Naive thymus-derived CD4-positive, alpha-beta T cell (primary cell): ENCODE measurements around the gene UEVLD. TPM values are rescaled to one million over a fixed set of nuclear protein-coding genes. Genes with fewer than 3 reads are reported as not detected.

Experiments
- ATAC-seq: fragments of 150-1000 bp; cut with Tn5 transposase; 2 replicates; pipeline ENCODE4 v1.10.0; 2021; ENCODE audit warnings: mild to moderate bottlenecking, moderate library complexity
- CTCF ChIA-PET: fragments of 350-600 bp; sonication (Branson Sonifier 250); formaldehyde crosslinking; loops from one replicate; lab custom pipeline; 2021; ENCODE audit warnings: antibody characterized with exemption; lab: Charles Lee
- POLR2A ChIA-PET: fragments of 350-600 bp; sonication (Branson Sonifier 250); formaldehyde crosslinking; loops from one replicate; lab custom pipeline; 2021; ENCODE audit warnings: antibody characterized with exemption, inconsistent platforms; lab: Charles Lee
- DNase-seq, 9 donors: peaks; one replicate each; pipeline versions ENCODE4 v3.0.0 to v3.0.0-alpha.2; 2020 to 2022; ENCODE audit warnings: mixed read lengths in 1 of 9
- H3K27ac ChIP-seq: one replicate; pipeline ENCODE4 v1.7.0; 2013; ENCODE audit warnings: mild to moderate bottlenecking, low read depth, low read length, moderate library complexity
- H3K27me3 ChIP-seq, 2 donors: one replicate each; pipeline ENCODE4 v1.7.0; 2013; ENCODE audit warnings: low read length in 2 of 2, mild to moderate bottlenecking in 2 of 2, moderate library complexity in 2 of 2; ENCODE audit not compliant: control insufficient read depth in 2 of 2, insufficient read depth in 2 of 2
- H3K36me3 ChIP-seq, 3 experiments: 1 replicate in 2 of 3; 2 replicates in 1 of 3; pipeline ENCODE4 v1.7.0; 2013; ENCODE audit warnings: low read length in 3 of 3, mild to moderate bottlenecking in 3 of 3, moderate library complexity in 1 of 3; ENCODE audit not compliant: insufficient read depth in 3 of 3, control insufficient read depth in 2 of 3
- H3K4me1 ChIP-seq, 2 donors: one replicate each; pipeline ENCODE4 v1.7.0; 2013; ENCODE audit warnings: low read length in 2 of 2, mild to moderate bottlenecking in 2 of 2, moderate library complexity in 1 of 2; ENCODE audit not compliant: control insufficient read depth in 2 of 2, insufficient read depth in 2 of 2
- H3K4me3 ChIP-seq: 2 replicates; pipeline ENCODE4 v1.7.0; 2013; ENCODE audit warnings: mild to moderate bottlenecking, low read length
- H3K9me3 ChIP-seq, 3 experiments: 1 replicate in 2 of 3; 2 replicates in 1 of 3; pipeline ENCODE4 v1.7.0; 2013; ENCODE audit warnings: low read length in 3 of 3; ENCODE audit not compliant: control insufficient read depth in 2 of 3
- H3K27ac Mint-ChIP-seq, 9 donors: one replicate each; pipeline ENCODE4 v1.8.0; 2020 to 2022; ENCODE audit warnings: mixed read lengths in 9 of 9, mild to moderate bottlenecking in 8 of 9, moderate library complexity in 5 of 9, inconsistent platforms in 2 of 9
- H3K27me3 Mint-ChIP-seq, 5 donors: one replicate each; pipeline ENCODE4 v1.8.0; 2021 to 2022; ENCODE audit warnings: mixed read lengths in 5 of 5, mild to moderate bottlenecking in 1 of 5
- H3K36me3 Mint-ChIP-seq, 5 donors: one replicate each; pipeline ENCODE4 v1.8.0; 2020 to 2022; ENCODE audit warnings: mixed read lengths in 5 of 5, mild to moderate bottlenecking in 3 of 5, inconsistent platforms in 1 of 5
- H3K4me1 Mint-ChIP-seq, 7 donors: one replicate each; pipeline ENCODE4 v1.8.0; 2020 to 2022; ENCODE audit warnings: mixed read lengths in 7 of 7, mild to moderate bottlenecking in 3 of 7, inconsistent platforms in 1 of 7
- H3K4me3 Mint-ChIP-seq, 10 donors: one replicate each; pipeline ENCODE4 v1.8.0; 2020 to 2022; ENCODE audit warnings: mild to moderate bottlenecking in 10 of 10, mixed read lengths in 10 of 10, moderate library complexity in 6 of 10, inconsistent platforms in 2 of 10
- H3K9me3 Mint-ChIP-seq, 11 donors: one replicate each; pipeline ENCODE4 v1.8.0; 2020 to 2022; ENCODE audit warnings: mixed read lengths in 11 of 11, mild to moderate bottlenecking in 4 of 11, inconsistent platforms in 1 of 11, moderate library complexity in 1 of 11
- intact Hi-C, 2 donors: fragments of 100-400 bp; cut with micrococcal nuclease; formaldehyde crosslinking; loops; one replicate each; pipeline ENCODE4 v1.15.1; 2023
- polyA plus RNA-seq, 2 donors: library from polyadenylated mRNA; unstranded; fragments of 300-500 nt; fragmentation: Illumina TruSeq; gene quantifications; one replicate each; pipeline ENCODE4 v1.2.3, GENCODE V29; 2021
- total RNA-seq, 6 experiments: library from RNA in 5 of 6; stranded (reverse) in 5 of 6; gene quantifications; 1 replicate in 5 of 6; 2 replicates in 1 of 6; pipeline ENCODE4 v1.2.3 and lab custom pipeline; 2021 to 2026

Gene UEVLD
- total and polyA plus RNA-seq, 7 experiments from 2014 or later, result 3.6 to 19.8 (median 5.3) TPM

GRCh38 chr11:18575361-18575760 is 13.2 kb downstream of the UEVLD start:
- no peaks in the 10 kb centered on the region for H3K4me1 ChIP-seq
- no peak overlapping the region for H3K4me3 ChIP-seq
- CTCF ChIA-PET, result no interaction called here
- intact Hi-C loops, result no loop called here
- Mint-ChIP-seq H3K36me3 (peaks cover 0 to 39% (median 15%) of the 10 kb centered on the region in 5 donors), H3K27me3 (no peaks in the 10 kb centered on the region), H3K4me1 (peaks cover 0 to 43% (median 6%) of the 10 kb centered on the region in 7 donors), H3K27ac (peak overlapping the region in 1 of 9 donors; percentile 5), H3K4me3 (no peak overlapping the region), H3K9me3 (no peaks in the 10 kb centered on the region)
- no peaks in the 10 kb centered on the region for H3K9me3 ChIP-seq
- no peak overlapping the region for H3K27ac ChIP-seq
- no peak for ATAC-seq
- peaks cover 0 to 6% (median 0%) of the 10 kb centered on the region in 3 experiments for H3K36me3 ChIP-seq
- no peak for DNase-seq
- POLR2A ChIA-PET, result no interaction called here
- no peaks in the 10 kb centered on the region for H3K27me3 ChIP-seq

- no peak overlapping the region for H3K4me3 Mint-ChIP-seq
- Histone ChIP-seq H3K4me1 (no peaks in the 10 kb centered on the region), H3K27me3 (no peaks in the 10 kb centered on the region), H3K36me3 (no peaks in the 10 kb centered on the region), H3K27ac (no peak overlapping the region), H3K4me3 (no peak overlapping the region), H3K9me3 (no peaks in the 10 kb centered on the region)
- H3K27ac Mint-ChIP-seq, result no peak overlapping the region
- no peak for DNase-seq
- POLR2A ChIA-PET, result no interaction called here
- peaks cover 0 to 20% (median 5%) of the 10 kb centered on the region in 5 donors for H3K36me3 Mint-ChIP-seq
- CTCF ChIA-PET, result interaction anchor here (0.6 kb wide), 1 partner anchor 113 kb away, joined by 6 read pairs; no protein-coding TSS in a partner anchor
- no peaks in the 10 kb centered on the region for H3K27me3 Mint-ChIP-seq
- peaks cover 0 to 4% (median 0%) of the 10 kb centered on the region in 7 donors for H3K4me1 Mint-ChIP-seq
- intact Hi-C loops, result no loop called here
- H3K9me3 Mint-ChIP-seq, result no peaks in the 10 kb centered on the region
- no peak for ATAC-seq
These were observed 21.5 kb downstream of the UEVLD start for GRCh38 chr11:18567081-18567480.

- no peaks in the 10 kb centered on the region for H3K36me3 ChIP-seq
- POLR2A ChIA-PET, result no interaction called here
- H3K4me3 ChIP-seq, result no peak overlapping the region
- Mint-ChIP-seq H3K4me1 (peaks cover 0 to 2% (median 0%) of the 10 kb centered on the region in 7 donors), H3K27ac (no peak overlapping the region), H3K4me3 (no peak overlapping the region), H3K27me3 (no peaks in the 10 kb centered on the region), H3K9me3 (no peaks in the 10 kb centered on the region), H3K36me3 (peaks cover 0 to 15% (median 4%) of the 10 kb centered on the region in 5 donors)
- H3K27ac ChIP-seq, result no peak overlapping the region
- intact Hi-C loops, result no loop called here
- CTCF ChIA-PET, result no interaction called here
- no peaks in the 10 kb centered on the region for H3K9me3 ChIP-seq
- no peaks in the 10 kb centered on the region for H3K27me3 ChIP-seq
- H3K4me1 ChIP-seq, result no peaks in the 10 kb centered on the region
- no peak for ATAC-seq
- no peak for DNase-seq
These were observed 22.1 kb downstream of the UEVLD start for GRCh38 chr11:18566406-18566805.

- Mint-ChIP-seq H3K36me3 (peaks cover 0 to 8% (median 6%) of the 10 kb centered on the region in 5 donors), H3K4me3 (no peak overlapping the region), H3K9me3 (no peaks in the 10 kb centered on the region), H3K4me1 (no peaks in the 10 kb centered on the region), H3K27ac (peak overlapping the region in 2 of 9 donors; percentile 19 to 31), H3K27me3 (no peaks in the 10 kb centered on the region)
- Histone ChIP-seq H3K27ac (no peak overlapping the region), H3K9me3 (no peaks in the 10 kb centered on the region), H3K36me3 (no peaks in the 10 kb centered on the region), H3K27me3 (no peaks in the 10 kb centered on the region), H3K4me1 (no peaks in the 10 kb centered on the region), H3K4me3 (no peak overlapping the region)
- intact Hi-C loops, result no loop called here
- ChIA-PET CTCF (no interaction called here), POLR2A (no interaction called here)
- ATAC-seq (no peak), DNase-seq (no peak)
These were observed 24.4 kb downstream of the UEVLD start for GRCh38 chr11:18564149-18564548.

- H3K36me3 Mint-ChIP-seq, result peaks cover 0 to 8% (median 6%) of the 10 kb centered on the region in 5 donors
These were observed 25.3 kb downstream of the UEVLD start for GRCh38 chr11:18563090-18563730.

GRCh38 chr11:18548001-18548400 is 40.5 kb downstream of the UEVLD start:
- DNase-seq (no peak), ATAC-seq (no peak)
- H3K36me3 Mint-ChIP-seq, result peaks cover 0 to 16% (median 4%) of the 10 kb centered on the region in 5 donors
- no peaks in the 10 kb centered on the region for H3K9me3 Mint-ChIP-seq
- CTCF ChIA-PET, result interaction anchor here (0.6 kb wide), 1 partner anchor 297 kb away, joined by 3 read pairs; no protein-coding TSS in a partner anchor
- H3K4me3 ChIP-seq, result no peak overlapping the region
- intact Hi-C loops, result no loop called here
- H3K4me1 ChIP-seq, result no peaks in the 10 kb centered on the region
- peaks cover 0 to 4% (median 0%) of the 10 kb centered on the region in 3 experiments for H3K36me3 ChIP-seq
- H3K4me3 Mint-ChIP-seq, result no peak overlapping the region
- no peaks in the 10 kb centered on the region for H3K27me3 Mint-ChIP-seq
- no peaks in the 10 kb centered on the region for H3K9me3 ChIP-seq
- H3K27ac Mint-ChIP-seq, result no peak overlapping the region
- H3K27me3 ChIP-seq, result no peaks in the 10 kb centered on the region
- POLR2A ChIA-PET, result no interaction called here
- no peak overlapping the region for H3K27ac ChIP-seq
- no peaks in the 10 kb centered on the region for H3K4me1 Mint-ChIP-seq

More at GRCh38 chr11:18563090-18563730, 25.3 kb downstream of the UEVLD start:
- Histone ChIP-seq H3K9me3 (no peaks in the 10 kb centered on the region), H3K4me1 (no peaks in the 10 kb centered on the region), H3K27ac (no peak overlapping the region), H3K4me3 (no peak overlapping the region), H3K27me3 (no peaks in the 10 kb centered on the region), H3K36me3 (no peaks in the 10 kb centered on the region)
- Mint-ChIP-seq H3K27me3 (no peaks in the 10 kb centered on the region), H3K4me1 (no peaks in the 10 kb centered on the region), H3K9me3 (no peaks in the 10 kb centered on the region), H3K4me3 (no peak overlapping the region), H3K27ac (no peak overlapping the region)
- intact Hi-C loops, result no loop called here
- no peak for DNase-seq
- CTCF ChIA-PET, result no interaction called here
- POLR2A ChIA-PET, result interaction anchor here (0.7 kb wide), 1 partner anchor 117 kb away, joined by 7 read pairs; no protein-coding TSS in a partner anchor
- ATAC-seq, result no peak
